RPMI7951 (cell line): Measurements from ENCODE around the gene UQCR11. TPM values are rescaled to one million over a fixed set of nuclear protein-coding genes. Genes with fewer than 3 reads are reported as not detected.

Experiments used
- total RNA-seq: library from RNA; depleted of rRNA; stranded (reverse); fragments of >200 nt; shearing (Covaris generic); gene quantifications from 2 replicates; pipeline ENCODE4 v1.2.3, GENCODE V29; 2014; rRNA removed

UQCR11 gene
- total RNA-seq, 1 experiment from 2014 or later = 144 TPM

Other genes starting within 250 kb of the UQCR11 start
- 99.1 and 139 TPM in 2 replicates for gene NDUFS7, start 221.6 kb downstream of the UQCR11 start, total RNA-seq
- gene GAMT, start 203.9 kb downstream of the UQCR11 start, total RNA-seq = 15.3 and 24.9 TPM in 2 replicates
- 43.9 and 88.3 TPM in 2 replicates for gene DAZAP1, start 197.9 kb downstream of the UQCR11 start, total RNA-seq
- 1,276 and 1,680 TPM in 2 replicates for gene RPS15, start 167.1 kb downstream of the UQCR11 start, total RNA-seq
- not detected in 2 replicates for gene APC2, start 155.3 kb downstream of the UQCR11 start, total RNA-seq
- 25.2 and 27.1 TPM in 2 replicates for gene C19orf25, start 126.2 kb downstream of the UQCR11 start, total RNA-seq
- 0.39 and 5.5 TPM in 2 replicates for gene PCSK4, start 115.1 kb downstream of the UQCR11 start, total RNA-seq
- gene REEP6, start 114.3 kb downstream of the UQCR11 start, total RNA-seq = 3.3 and 4.2 TPM in 2 replicates
- 1.6 and 3.8 TPM in 2 replicates for gene ADAMTSL5, start 92.4 kb downstream of the UQCR11 start, total RNA-seq
- not detected in 2 replicates for gene PLK5, start 81.4 kb downstream of the UQCR11 start, total RNA-seq
- gene MEX3D, start 37.1 kb downstream of the UQCR11 start, total RNA-seq = 8.4 and 18.9 TPM in 2 replicates
- 55.2 and 63.2 TPM in 2 replicates for gene MBD3, start 12.6 kb downstream of the UQCR11 start, total RNA-seq
- gene TCF3, start 47.2 kb upstream of the UQCR11 start, total RNA-seq = 60.9 and 62.7 TPM in 2 replicates
- not detected in 2 replicates for gene ONECUT3, start 148.0 kb upstream of the UQCR11 start, total RNA-seq
- gene ATP8B3, start 206.8 kb upstream of the UQCR11 start, total RNA-seq = 5.5 and 7.8 TPM in 2 replicates
- 3.3 and 3.5 TPM in 2 replicates for gene REXO1, start 243.0 kb upstream of the UQCR11 start, total RNA-seq